Measurements from ENCODE around the gene SUPT4H1. TPM values are rescaled to one million over a fixed set of nuclear protein-coding genes. Genes with fewer than 3 reads are reported as not detected.

SUPT4H1 gene
- total and polyA plus RNA-seq, 9 of the 15 experiments (the other 6 are each of a cell fraction or from before 2014, with no cell fraction given), result 62.1 to 320 (median 117) TPM

- TF ChIP-seq MGA (IDR thresholded peaks at IDR 0.05) (no peak), BCOR (IDR thresholded peaks at IDR 0.05) (peak; percentile 48; the same call in 1 of the 2 replicates), ZNF311 (CRISPR knock-in tag; IDR thresholded peaks at IDR 0.05) (no peak), MCM7 (IDR thresholded peaks at IDR 0.05) (no peak), KAT7 (CRISPR knock-in tag; IDR thresholded peaks at IDR 0.05; ENCODE audit: borderline replicate concordance) (peak; percentile 92; the same call in 1 of the 2 replicates), RBBP5 (IDR thresholded peaks at IDR 0.05; ENCODE audit: borderline replicate concordance, insufficient read depth, low read length, poor library complexity, severe bottlenecking) (no peak), SFPQ (IDR thresholded peaks at IDR 0.05; ENCODE audit: low read depth, low read length) (no peak), KDM4B (IDR thresholded peaks at IDR 0.05; ENCODE audit: borderline replicate concordance in 2 of 2, low read depth in 1 of 2) (peak in 1 of 2 experiments; percentile 64; a peak in 1 of 4 replicates), MLLT1 (IDR thresholded peaks at IDR 0.05) (peak; percentile 96 to 97), DNMT1 (IDR thresholded peaks at IDR 0.05) (no peak), SMAD2 (IDR thresholded peaks at IDR 0.05; ENCODE audit: low read depth, low read length) (no peak)
Observed at GRCh38 chr17:58331815-58332777, 19.9 kb downstream of the SUPT4H1 start (continued).
